BLaER1 treated with 17β-estradiol and CSF1 and Interleukin-3, amounts not matched to agents 10 nM and 100 nM (cell line): ENCODE results near the gene DDIAS.
"Not testable (repeated sequence)": the region's sequence is repeated elsewhere in the genome, so short reads cannot be mapped to it uniquely, and the experiment has no call there.

Source experiments
- H3K27ac ChIP-seq, 11 experiments: shearing (Covaris generic); formaldehyde crosslinking; 2 replicates each; pipeline ENCODE4 v1.8.1; 2022
- H3K27me3 ChIP-seq, 11 experiments: shearing (Covaris generic); formaldehyde crosslinking; 2 replicates each; pipeline ENCODE4 v1.8.1; 2022
- H3K36me3 ChIP-seq, 11 experiments: shearing (Covaris generic); formaldehyde crosslinking; 2 replicates each; pipeline ENCODE4 v1.8.1; 2022
- H3K4me1 ChIP-seq, 10 experiments: shearing (Covaris generic); formaldehyde crosslinking; 2 replicates each; pipeline ENCODE4 v1.8.1; 2022
- H3K4me2 ChIP-seq, 11 experiments: shearing (Covaris generic); formaldehyde crosslinking; 2 replicates each; pipeline ENCODE4 v1.8.1; 2022
- H3K4me3 ChIP-seq, 10 experiments: shearing (Covaris generic); formaldehyde crosslinking; 2 replicates each; pipeline ENCODE4 v1.8.1; 2022
- H3K9ac ChIP-seq, 11 experiments: shearing (Covaris generic); formaldehyde crosslinking; 2 replicates each; pipeline ENCODE4 v1.8.1; 2022
- H3K9me3 ChIP-seq, 11 experiments: shearing (Covaris generic); formaldehyde crosslinking; replicated peaks in 1 of 11; 2 replicates each; pipeline ENCODE4 v1.8.1; 2022
- H4K20me1 ChIP-seq, 11 experiments: shearing (Covaris generic); formaldehyde crosslinking; 2 replicates each; pipeline ENCODE4 v1.8.1; 2022
- Cebpa-rat ChIP-seq, 11 experiments: shearing (Covaris generic); IDR thresholded peaks; 2 replicates each; pipeline ENCODE4 v1.8.1; 2022

DDIAS gene

DNA sequence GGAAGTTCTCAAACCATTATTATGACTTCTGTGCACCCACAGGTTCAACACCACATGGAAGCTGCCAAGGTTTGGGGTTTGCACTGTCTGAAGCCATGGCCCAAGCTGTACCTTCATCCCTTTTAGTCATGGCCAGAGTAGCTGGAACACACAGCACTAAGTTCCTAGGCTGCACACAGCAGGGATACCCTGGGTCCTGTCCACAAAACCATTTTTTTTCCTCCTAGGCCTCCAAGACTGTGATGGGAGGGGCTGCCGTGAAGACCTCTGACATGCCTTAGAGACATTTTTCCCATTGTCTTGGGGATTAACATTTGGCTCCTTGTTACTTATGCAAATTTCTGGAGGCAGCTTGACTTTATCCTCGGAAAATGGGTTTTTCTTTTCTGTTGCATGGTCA is 42.7 kb downstream of the DDIAS start:
- Histone ChIP-seq H3K4me1 (no peaks in the 10 kb centered on the region), H4K20me1 (no peaks in the 10 kb centered on the region), H3K36me3 (no peaks in the 10 kb centered on the region), H3K4me2 (no peak overlapping the region), H3K27ac (no peak overlapping the region), H3K4me3 (no peak overlapping the region), H3K9me3 (peaks cover 0 to 20% (median 6%) of the 10 kb centered on the region in 11 experiments; a peak in 7 of 22 replicates), H3K9ac (no peak overlapping the region), H3K27me3 (no peaks in the 10 kb centered on the region)
- no peak for TF ChIP-seq Cebpa-rat (IDR thresholded peaks at IDR 0.05)

DNA sequence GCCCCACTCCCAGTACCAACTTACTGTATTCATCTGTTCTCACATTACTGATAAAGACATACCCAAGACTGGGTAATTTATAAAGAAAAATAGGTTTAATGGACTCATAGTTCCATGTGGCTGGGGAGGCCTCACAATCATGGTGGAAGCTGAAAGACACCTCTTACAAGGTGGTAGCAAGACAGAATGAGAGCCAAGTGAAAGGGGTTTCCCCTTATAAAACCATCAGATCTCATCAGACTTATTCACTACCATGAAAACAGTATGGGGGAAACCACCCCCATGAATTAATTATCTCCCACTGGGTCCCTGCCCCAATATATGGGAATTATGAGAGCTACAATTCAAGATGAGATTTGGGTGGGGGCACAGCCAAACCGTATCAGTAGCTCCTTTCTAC is 43.5 kb downstream of the DDIAS start:
- H3K36me3 ChIP-seq, H3K9ac ChIP-seq, H3K4me1 ChIP-seq, H3K27ac ChIP-seq, H3K4me2 ChIP-seq, H4K20me1 ChIP-seq, H3K4me3 ChIP-seq, H3K27me3 ChIP-seq: not testable (repeated sequence)
- H3K9me3 ChIP-seq, result peaks cover 0 to 20% (median 6%) of the 10 kb centered on the region in 11 experiments; a peak in 7 of 22 replicates

DNA sequence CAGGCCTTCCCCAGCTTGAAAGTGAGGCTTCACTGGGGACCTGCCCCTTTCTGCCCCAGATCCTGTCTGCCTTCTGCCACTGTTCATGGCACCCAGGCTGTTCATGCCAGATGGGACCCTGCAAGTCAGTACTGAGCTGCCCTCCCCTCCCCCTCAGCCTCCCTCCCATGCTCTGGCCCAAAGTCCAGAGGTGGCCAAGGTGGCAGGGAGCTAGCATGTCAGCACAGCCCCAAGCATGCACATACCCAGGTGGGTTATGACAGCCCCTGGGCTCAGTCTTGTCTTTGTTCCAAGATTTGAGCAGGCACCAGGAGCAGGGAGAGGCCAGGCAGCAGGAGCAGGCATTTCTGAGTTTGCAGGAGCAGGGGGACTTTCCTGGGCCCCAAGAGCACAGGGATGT is 44.1 kb downstream of the DDIAS start:
- Histone ChIP-seq H3K27me3 (no peaks in the 10 kb centered on the region), H3K9me3 (peaks cover 0 to 20% (median 6%) of the 10 kb centered on the region in 11 experiments; a peak in 9 of 22 replicates), H3K9ac (no peak overlapping the region), H3K4me3 (no peak overlapping the region), H3K4me1 (no peaks in the 10 kb centered on the region), H4K20me1 (no peaks in the 10 kb centered on the region), H3K4me2 (no peak overlapping the region), H3K36me3 (no peaks in the 10 kb centered on the region), H3K27ac (no peak overlapping the region)
- no peak for TF ChIP-seq Cebpa-rat (IDR thresholded peaks at IDR 0.05)

DNA sequence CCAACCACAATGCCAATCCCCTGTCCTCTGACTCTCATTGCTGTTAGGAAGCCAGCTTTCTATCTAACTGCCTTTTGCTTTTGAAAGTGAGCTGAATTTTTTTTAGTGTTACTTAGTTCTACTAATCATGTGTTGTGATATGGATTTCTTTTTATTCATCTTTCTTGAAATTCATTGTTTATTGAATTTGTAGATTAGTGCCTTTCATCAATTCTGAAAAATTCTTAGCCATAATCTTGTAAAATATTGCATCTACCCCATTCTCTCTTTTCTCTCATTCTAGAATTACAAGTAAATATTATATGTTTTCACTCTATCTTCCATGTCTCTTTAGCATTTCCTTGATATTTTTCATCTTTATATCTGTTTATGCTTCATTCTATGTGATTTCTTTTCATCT is 47.8 kb downstream of the DDIAS start:
- no peak for TF ChIP-seq Cebpa-rat (IDR thresholded peaks at IDR 0.05)
- Histone ChIP-seq H3K9ac (no peak overlapping the region), H3K4me2 (no peak overlapping the region), H3K9me3 (peaks cover 7 to 23% (median 10%) of the 10 kb centered on the region in 11 experiments; a peak in 15 of 22 replicates), H3K27ac (no peak overlapping the region), H3K4me3 (no peak overlapping the region), H4K20me1 (no peaks in the 10 kb centered on the region), H3K36me3 (no peaks in the 10 kb centered on the region), H3K27me3 (no peaks in the 10 kb centered on the region), H3K4me1 (no peaks in the 10 kb centered on the region)

DNA sequence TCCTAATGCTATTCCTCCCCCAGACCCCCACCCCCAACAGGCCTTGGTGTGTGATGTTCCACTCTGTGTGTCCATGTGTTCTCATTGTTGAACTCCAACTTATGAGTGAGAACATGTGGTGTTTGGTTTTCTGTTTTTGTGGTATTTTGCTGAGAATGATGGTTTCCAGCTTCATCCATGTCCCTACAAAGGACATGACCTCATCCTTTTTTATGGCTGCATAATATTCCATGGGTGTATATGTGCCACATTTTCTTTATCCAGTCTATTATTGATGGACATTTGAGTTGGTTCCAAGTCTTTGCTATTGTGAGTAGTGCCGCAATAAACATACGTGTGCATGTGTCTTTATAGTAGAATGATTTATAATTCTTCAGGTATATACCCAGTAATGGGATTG is 49.0 kb downstream of the DDIAS start:
- H3K4me2 ChIP-seq, H3K27ac ChIP-seq, H3K27me3 ChIP-seq, H3K4me3 ChIP-seq, H3K36me3 ChIP-seq, H3K9ac ChIP-seq, H4K20me1 ChIP-seq, H3K4me1 ChIP-seq: not testable (repeated sequence)
- peaks cover 10 to 29% (median 18%) of the 10 kb centered on the region in 11 experiments; a peak in 17 of 22 replicates for H3K9me3 ChIP-seq

DNA sequence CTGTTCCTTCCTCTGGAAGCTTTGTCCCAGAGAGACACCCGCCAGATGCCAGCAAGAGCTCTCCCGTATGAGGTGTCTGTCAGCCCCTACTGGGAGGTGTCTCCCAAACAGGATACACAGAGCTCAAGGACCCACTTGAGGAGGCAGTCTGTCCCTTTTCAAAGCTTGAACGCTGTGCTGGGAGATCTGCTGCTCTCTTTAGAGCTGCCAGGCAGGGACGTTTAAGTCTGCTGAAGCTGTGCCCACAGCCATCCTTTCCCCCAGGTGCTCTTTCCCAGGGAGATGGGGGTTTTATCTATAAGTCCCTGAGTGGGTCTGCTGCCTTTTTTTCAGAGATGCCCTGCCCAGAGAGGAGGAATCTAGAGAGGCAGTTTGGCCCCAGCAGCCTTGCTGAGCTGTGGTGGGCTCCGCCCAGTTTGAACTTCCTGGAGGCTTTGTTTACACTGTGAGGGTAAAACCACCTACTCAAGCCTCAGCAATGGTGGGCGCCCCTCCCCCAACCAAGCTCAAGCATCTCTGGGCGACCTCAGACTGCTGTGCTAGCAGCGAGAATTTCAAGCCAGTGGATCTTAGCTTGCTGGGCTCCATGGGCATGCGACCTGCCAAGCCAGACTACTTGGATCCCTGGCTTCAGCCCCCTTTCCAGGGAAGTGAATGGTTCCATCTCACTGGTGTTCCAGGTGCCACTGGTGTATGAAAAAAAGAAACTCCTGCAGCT is 54.4 kb downstream of the DDIAS start:
- H3K4me2 ChIP-seq, result peak overlapping the region; percentile 36 to 75 (median 68)
- not testable (repeated sequence) for H3K27me3 ChIP-seq, H3K36me3 ChIP-seq, H4K20me1 ChIP-seq
- H3K4me3 ChIP-seq, result peak overlapping the region in 1 of 10 experiments; percentile 15; a peak in 3 of 20 replicates
- H3K9ac ChIP-seq, result peak overlapping the region in 9 of 11 experiments; percentile 33 to 68 (median 53); a peak in 13 of 22 replicates
- peaks cover 12 to 35% (median 30%) of the 10 kb centered on the region in 10 experiments for H3K4me1 ChIP-seq
- peak overlapping the region in 10 of 11 experiments; percentile 27 to 76 (median 66); a peak in 18 of 22 replicates for H3K27ac ChIP-seq
- peaks cover 15 to 44% (median 26%) of the 10 kb centered on the region in 11 experiments; a peak in 21 of 22 replicates for H3K9me3 ChIP-seq

DNA sequence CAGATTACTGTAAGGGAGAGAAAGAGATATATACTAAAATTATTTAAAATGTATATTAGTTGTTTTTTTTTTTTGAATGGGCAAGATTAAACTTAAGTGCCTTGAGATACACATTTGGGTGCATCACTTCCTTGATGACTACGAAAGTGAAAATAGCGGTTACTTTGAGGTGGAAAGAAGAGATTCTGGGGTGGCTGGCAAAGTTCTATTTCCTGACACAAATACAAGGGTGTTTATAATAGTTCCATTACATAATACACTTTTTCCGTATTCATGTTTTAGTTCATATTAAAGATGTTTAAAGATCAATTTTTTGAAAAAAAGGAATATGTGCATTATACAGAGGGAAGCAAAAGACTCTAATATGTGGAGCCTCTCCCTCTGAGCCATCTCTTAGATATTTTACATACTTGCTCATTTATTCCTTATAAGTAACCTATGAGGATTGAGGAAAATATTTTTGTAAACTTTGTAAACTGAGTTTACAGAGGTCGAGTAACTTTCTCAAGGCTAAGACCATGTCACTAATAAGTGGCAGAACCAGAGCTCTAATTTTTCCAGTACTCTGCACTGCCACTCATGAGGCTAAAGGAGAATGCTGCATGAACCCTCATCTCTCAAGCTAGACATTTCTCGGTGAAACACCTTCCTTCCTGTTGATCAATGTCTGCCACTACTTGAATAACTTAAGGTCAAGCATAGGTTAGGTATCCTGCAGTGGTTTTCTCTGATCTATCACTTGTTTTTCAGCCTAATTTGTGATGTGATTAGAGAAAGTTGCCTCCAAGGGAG is 58.6 kb downstream of the DDIAS start:
- Histone ChIP-seq H3K9ac (no peak overlapping the region), H3K4me1 (peaks cover 12 to 38% (median 32%) of the 10 kb centered on the region in 10 experiments), H3K4me3 (no peak overlapping the region)

DNA sequence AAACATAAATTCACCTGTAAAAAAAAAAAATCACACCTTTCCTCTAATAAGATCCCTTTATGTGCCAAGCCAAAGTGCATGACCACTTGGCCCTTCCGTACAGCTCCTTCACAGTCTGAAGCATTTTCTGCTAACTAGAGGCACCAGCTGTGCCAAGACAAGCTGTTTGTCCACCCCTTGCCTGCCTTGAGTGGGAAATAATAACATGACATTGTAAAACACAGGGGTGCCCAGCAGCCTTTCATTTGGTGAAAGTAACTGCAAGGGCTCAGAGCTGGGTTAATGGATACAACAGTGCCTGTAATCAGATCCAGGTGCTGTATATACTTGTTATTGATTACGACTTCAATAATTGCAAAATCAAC is 59.2 kb downstream of the DDIAS start:
- H3K9me3 ChIP-seq, result peaks cover 0 to 29% (median 16%) of the 10 kb centered on the region in 11 experiments; a peak in 18 of 22 replicates
- H3K36me3 ChIP-seq, result no peaks in the 10 kb centered on the region
- H3K4me2 ChIP-seq, result peak overlapping the region in 10 of 11 experiments; percentile 47 to 81 (median 57); a peak in 17 of 22 replicates
- peaks cover 9 to 33% (median 27%) of the 10 kb centered on the region in 10 experiments for H3K4me1 ChIP-seq
- H4K20me1 ChIP-seq, result no peaks in the 10 kb centered on the region
- TF ChIP-seq Cebpa-rat (IDR thresholded peaks at IDR 0.05), result no peak
- no peaks in the 10 kb centered on the region for H3K27me3 ChIP-seq
- H3K27ac ChIP-seq, result no peak overlapping the region
- no peak overlapping the region for H3K9ac ChIP-seq
- H3K4me3 ChIP-seq, result no peak overlapping the region

More for the DNA sequence above, 58.6 kb downstream of the DDIAS start:
- no peak for TF ChIP-seq Cebpa-rat (IDR thresholded peaks at IDR 0.05)
- Histone ChIP-seq H3K27me3 (no peaks in the 10 kb centered on the region), H3K27ac (no peak overlapping the region), H3K36me3 (no peaks in the 10 kb centered on the region), H3K9me3 (peaks cover 0 to 29% (median 18%) of the 10 kb centered on the region in 11 experiments; a peak in 21 of 22 replicates), H4K20me1 (no peaks in the 10 kb centered on the region), H3K4me2 (peak overlapping the region; percentile 44 to 81 (median 57); a peak in 20 of 22 replicates)

DNA sequence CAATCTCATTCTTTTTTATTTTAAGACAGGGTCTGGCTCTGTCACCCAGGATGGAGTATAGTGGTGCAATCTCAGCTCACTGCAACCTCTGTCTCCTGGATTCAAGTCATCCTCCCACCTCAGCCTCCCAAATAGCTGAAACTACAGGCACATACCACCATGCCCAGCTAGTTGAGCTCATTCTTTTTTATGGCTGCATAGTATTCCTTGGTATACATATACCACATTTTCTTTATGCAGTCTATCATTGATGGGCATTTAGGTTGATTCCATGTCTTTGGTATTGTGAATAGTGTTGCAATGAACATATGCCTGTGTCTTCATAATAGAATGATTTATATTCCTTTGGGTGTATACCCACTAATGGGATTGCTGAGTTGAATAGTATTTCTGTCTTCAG is 60.5 kb downstream of the DDIAS start:
- H3K9ac ChIP-seq, result not testable (repeated sequence)
- H3K4me1 ChIP-seq, result peaks cover 4 to 24% (median 19%) of the 10 kb centered on the region in 10 experiments; a peak in 19 of 20 replicates

More for the DNA sequence above, 60.5 kb downstream of the DDIAS start:
- peaks cover 0 to 18% (median 9%) of the 10 kb centered on the region in 11 experiments; a peak in 12 of 22 replicates for H3K9me3 ChIP-seq
- not testable (repeated sequence) for H3K27me3 ChIP-seq, H3K4me3 ChIP-seq, H3K27ac ChIP-seq, H3K36me3 ChIP-seq, H4K20me1 ChIP-seq, H3K4me2 ChIP-seq
